GM23338 (cell line): ENCODE measurements around the gene GSS.

Experiments used
- CREB1 ChIP-seq: fragments of 250-450 bp; sonication (Bioruptor Pico); IDR thresholded peaks from 2 replicates; pipeline ENCODE4 v1.5.0; 2020; ENCODE audit warnings: low read depth, mild to moderate bottlenecking, moderate library complexity
- EZH2 ChIP-seq: fragments of 200-600 bp; sonication (generic); IDR thresholded peaks from one replicate; pipeline ENCODE4 v1.8.0; 2017; ENCODE audit warnings: antibody characterized with exemption, mild to moderate bottlenecking, low read depth; ENCODE audit not compliant: unreplicated experiment
- EZH2phosphoT487 ChIP-seq: fragments of 200-600 bp; sonication (generic); IDR thresholded peaks from one replicate; pipeline ENCODE4 v1.8.1; 2018; ENCODE audit warnings: antibody characterized with exemption; ENCODE audit not compliant: unreplicated experiment
- NANOG ChIP-seq: IDR thresholded peaks from 2 replicates; pipeline ENCODE4 v1.6.1; 2016; ENCODE audit warnings: antibody characterized with exemption, borderline replicate concordance
- POLR2AphosphoS5 ChIP-seq: IDR thresholded peaks from 2 replicates; pipeline ENCODE4 v1.6.1; 2016; ENCODE audit warnings: antibody characterized with exemption, low read depth
- REST ChIP-seq: IDR thresholded peaks from one replicate; pipeline ENCODE4 v1.6.1; 2018; ENCODE audit warnings: antibody characterized with exemption; ENCODE audit not compliant: unreplicated experiment
- ZNF331 ChIP-seq: fragments of 250-450 bp; sonication (Bioruptor Pico); IDR thresholded peaks from 2 replicates; pipeline ENCODE4 v1.5.0; 2020; ENCODE audit warnings: low read depth, mild to moderate bottlenecking, moderate library complexity
- TF ChIP-seq, protein P1 (sequence below), 2 experiments: fragments of 200-600 bp in 1 of 2; sonication (generic) in 1 of 2; conservative IDR thresholded peaks; 2 replicates each; pipeline versions ENCODE4 v1.5.1 to v1.6.1; 2016 to 2017; ENCODE audit warnings: antibody characterized with exemption in 2 of 2, low read depth in 2 of 2, mild to moderate bottlenecking in 2 of 2, moderate library complexity in 1 of 2

DNA sequence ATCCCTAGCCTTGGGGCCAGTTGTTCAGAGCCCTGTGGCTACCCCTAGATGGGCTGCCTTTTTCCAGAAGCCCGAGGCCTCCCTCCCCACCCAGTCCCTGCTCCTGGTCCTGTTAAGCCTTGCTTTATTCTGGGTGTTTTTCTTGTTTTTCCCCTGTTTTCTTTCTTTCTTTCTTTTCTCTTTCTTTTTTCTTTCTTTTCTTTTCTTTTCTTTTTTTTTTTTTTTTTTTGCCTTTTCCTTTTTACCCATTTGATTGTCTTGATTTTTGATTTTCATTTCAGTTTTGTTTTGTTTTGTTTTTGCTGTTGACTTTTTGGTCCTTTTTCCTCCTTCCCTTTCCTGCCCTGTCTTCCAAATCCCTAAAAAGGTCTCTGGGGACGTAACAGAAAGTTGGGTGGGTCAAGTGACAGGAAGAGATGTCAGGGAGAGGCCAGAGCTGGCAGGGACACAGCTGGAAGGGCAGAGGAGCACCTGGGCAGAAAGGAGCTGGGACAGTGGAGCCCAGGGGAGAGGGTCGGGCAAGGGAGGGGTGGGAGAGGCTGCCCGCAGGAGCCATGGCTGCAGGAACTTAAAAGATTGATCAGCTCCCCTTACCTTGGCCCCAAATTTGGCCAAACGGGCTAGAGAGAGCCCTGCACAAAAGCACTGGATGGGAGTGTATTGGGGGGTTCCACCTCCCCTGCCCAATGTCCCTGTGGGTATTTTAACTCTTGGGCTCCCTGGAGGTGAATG, 27.6 kb upstream of the GSS start:
- TF ChIP-seq, protein P1, sequence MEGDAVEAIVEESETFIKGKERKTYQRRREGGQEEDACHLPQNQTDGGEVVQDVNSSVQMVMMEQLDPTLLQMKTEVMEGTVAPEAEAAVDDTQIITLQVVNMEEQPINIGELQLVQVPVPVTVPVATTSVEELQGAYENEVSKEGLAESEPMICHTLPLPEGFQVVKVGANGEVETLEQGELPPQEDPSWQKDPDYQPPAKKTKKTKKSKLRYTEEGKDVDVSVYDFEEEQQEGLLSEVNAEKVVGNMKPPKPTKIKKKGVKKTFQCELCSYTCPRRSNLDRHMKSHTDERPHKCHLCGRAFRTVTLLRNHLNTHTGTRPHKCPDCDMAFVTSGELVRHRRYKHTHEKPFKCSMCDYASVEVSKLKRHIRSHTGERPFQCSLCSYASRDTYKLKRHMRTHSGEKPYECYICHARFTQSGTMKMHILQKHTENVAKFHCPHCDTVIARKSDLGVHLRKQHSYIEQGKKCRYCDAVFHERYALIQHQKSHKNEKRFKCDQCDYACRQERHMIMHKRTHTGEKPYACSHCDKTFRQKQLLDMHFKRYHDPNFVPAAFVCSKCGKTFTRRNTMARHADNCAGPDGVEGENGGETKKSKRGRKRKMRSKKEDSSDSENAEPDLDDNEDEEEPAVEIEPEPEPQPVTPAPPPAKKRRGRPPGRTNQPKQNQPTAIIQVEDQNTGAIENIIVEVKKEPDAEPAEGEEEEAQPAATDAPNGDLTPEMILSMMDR (conservative IDR thresholded peaks at IDR 0.05; ENCODE audit: low read depth in 2 of 2): no peak
- TF ChIP-seq POLR2AphosphoS5 (no peak), CREB1 (CRISPR knock-in tag) (no peak), NANOG (no peak), EZH2 (no peak), REST (no peak), EZH2phosphoT487 (no peak), ZNF331 (CRISPR knock-in tag) (no peak)
